HG02885 (cell line): ENCODE measurements around the gene FHIP1B.

Experiments
- ATAC-seq: cut with Tn5 transposase; IDR thresholded peaks from one replicate; pipeline ENCODE4 v1.9.1; 2021; ENCODE audit warnings: mild to moderate bottlenecking; ENCODE audit not compliant: unreplicated experiment, poor library complexity

FHIP1B gene

GRCh38 chr11:6240781-6241180 is 6.3 kb upstream of the FHIP1B start:
- ATAC-seq = no peak

GRCh38 chr11:6240139-6240538 is 5.7 kb upstream of the FHIP1B start:
- ATAC-seq = no peak

DNA sequence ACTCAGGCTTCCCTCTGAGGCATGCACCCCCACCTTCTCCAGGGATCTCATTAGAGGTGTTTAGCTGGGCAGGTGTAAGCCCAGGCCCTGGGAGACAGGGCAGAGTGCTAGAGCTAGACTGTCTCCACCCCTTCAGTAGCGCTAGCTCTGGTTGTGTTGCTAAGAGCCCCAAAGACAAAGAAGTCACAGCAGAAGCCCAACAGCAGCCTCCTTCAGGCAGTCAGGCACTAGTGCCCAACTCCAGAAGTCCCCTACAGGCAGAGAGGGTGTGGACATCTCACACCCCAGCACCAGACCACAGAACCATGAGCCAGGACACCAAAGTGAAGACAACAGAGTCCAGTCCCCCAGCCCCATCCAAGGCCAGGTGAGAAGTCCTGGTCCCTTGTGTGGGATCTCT is 4.5 kb upstream of the FHIP1B start, which contains the start of gene CNGA4:
TSS of gene CNGA4 (plus strand) at position 188 of the 400 bp plus-strand sequence. CDS start at position 306, 118 bp downstream.
- ATAC-seq = no peak

DNA sequence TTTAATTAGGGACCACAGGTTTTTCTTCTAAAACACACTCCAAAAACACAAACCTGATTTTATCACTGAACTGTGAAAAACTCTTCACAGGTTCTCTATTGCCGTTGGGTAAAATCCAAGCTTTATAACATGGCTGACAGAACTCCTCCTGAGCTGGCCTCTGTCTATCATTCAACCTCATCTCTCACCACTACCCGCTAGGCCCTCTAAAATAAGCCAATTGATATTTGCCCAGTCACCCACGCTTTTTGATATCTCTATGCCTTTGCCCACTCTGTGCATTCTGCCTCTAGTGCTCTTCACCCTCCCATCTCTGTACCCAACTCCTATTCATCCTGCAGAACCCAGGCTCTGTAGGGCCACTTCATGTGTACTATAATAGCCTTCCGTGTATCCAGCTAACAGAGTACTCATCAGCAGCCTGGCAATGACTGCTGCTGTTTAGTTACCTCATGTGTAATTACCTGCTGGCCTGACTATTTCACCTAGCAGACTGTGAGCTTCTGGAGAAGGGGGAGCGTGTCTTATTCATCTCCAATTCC is 3.4 kb upstream of the FHIP1B start:
- no peak for ATAC-seq

GRCh38 chr11:6237266-6237665 is 2.8 kb upstream of the FHIP1B start:
- ATAC-seq = no peak

DNA sequence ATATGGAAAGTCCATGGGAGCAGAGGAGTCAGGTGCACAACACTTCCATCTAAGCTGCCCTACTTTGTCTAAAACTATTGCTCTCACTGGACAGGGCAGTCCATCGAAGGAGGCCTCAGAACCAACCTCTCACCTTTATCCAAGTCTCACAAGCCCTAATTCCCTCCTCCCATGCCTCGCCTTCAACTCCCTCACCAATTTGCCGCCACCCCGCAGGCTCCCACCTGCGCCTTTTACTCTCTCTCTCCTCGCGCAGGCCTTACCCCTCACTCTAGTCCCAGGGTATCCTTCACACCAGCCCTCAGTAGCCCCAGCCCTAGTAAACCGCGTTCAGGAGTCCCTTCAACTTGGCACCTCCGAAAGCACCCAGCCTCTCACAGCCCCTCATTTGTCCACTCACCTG is 451 bp downstream of the FHIP1B start:
- peak; percentile 0 for ATAC-seq

DNA sequence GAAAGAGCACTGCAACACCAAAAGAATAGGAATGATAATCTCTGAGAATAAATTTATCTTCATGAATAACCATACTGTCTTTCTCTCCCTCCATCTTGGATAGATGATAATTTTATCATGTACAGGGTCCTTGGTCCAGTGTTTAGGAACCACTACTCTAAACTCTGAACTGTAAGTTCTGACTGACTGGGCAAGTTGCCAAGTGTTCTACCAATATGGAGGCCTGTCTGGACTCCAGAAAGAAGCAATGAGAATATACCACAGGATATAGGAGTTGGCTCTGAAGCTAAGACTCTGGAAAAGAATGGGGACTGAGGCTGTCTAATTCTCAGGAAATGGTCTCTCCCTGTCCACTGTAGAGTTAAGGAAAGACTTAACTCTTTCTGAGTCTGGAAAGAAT is 1.5 kb downstream of the FHIP1B start:
- ATAC-seq = no peak

- no peak for ATAC-seq
Observed at GRCh38 chr11:6229911-6230310, 4.5 kb downstream of the FHIP1B start.

DNA sequence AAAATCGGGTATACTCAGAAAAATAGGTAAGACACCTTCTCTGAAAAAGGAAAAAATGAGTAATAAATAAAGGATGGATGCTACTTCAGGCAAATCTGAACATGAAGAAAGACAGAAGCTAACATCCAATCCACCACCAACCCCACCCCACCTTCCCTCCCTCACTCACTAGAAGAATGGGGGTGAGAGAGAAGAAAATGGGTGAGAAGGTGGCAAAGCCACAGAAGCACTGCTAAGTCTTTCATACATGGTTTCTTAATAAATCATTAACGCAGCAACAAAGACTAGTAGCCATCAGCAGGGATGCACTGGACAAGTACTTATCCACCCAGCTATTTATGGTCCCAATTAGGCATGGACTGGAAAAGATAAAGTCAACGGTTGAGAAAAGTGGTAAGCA is 5.9 kb downstream of the FHIP1B start:
- ATAC-seq = no peak

DNA sequence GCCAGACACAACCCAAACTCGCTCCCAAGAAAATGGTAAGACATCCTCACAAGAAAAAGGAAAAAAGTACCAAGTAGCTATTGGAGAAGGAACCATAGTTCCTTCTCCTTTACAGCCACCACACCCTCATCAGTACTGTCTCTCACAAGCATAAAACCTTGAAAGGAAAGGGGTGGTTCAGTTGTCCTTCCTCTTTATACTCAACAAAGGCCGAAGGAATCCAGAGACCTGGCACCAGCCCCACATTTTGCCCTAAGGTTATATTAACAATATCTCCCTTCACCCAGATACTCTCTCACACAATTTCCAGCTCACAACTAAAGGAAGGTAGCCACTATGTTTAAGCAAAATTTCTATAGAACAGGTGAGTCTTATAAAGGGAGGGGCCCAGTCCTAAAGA is 8.5 kb downstream of the FHIP1B start:
- ATAC-seq = no peak

GRCh38 chr11:6225024-6225423 is 9.4 kb downstream of the FHIP1B start:
- no peak for ATAC-seq

DNA sequence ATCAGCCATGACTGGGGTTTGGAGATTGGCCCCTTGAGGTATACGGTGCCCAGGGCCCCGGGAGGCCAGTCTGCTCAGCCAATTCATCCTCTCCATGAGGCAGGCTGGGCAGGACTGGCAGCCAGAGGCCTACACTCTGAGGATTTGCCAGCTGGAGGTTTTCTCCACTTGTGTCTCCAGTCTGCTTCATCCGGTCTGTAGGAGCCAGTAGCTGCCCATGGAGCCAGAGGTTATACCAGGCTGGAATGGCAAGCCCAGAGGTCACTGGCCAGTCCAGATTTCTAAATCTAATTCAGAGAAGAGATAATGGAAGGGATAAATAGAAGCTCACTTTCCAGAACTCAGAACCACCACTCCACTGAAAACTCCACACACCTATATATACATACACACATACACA is 10.0 kb downstream of the FHIP1B start:
- ATAC-seq = no peak

GRCh38 chr11:6223854-6224253 is 10.6 kb downstream of the FHIP1B start:
- no peak for ATAC-seq

- ATAC-seq = no peak
Observed at GRCh38 chr11:6219359-6219758, 15.1 kb downstream of the FHIP1B start.

DNA sequence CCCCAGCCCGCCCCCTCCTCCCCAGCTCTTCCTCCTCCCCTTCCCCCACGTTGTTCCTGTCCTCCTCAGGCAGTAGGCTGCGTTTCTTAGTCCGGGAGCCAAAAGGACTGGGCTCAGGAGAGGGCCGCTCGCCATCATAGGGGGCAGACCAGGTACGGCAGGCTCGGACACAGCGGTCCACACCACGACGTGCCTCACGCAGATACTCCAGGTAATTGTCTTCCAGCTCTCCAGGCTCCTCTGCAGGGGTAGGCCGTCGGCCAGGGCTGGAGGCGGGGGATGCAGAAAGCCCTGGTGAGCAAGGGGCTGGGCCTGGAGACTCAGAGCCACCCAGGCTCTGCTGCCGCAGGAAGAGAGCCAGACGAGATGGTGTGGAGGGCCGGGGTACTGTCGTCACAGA is 16.7 kb downstream of the FHIP1B start:
- no peak for ATAC-seq

GRCh38 chr11:6216501-6216900 is 17.9 kb downstream of the FHIP1B start:
- no peak for ATAC-seq

- ATAC-seq = no peak
Observed at GRCh38 chr11:6214530-6214929, 19.9 kb downstream of the FHIP1B start.

DNA sequence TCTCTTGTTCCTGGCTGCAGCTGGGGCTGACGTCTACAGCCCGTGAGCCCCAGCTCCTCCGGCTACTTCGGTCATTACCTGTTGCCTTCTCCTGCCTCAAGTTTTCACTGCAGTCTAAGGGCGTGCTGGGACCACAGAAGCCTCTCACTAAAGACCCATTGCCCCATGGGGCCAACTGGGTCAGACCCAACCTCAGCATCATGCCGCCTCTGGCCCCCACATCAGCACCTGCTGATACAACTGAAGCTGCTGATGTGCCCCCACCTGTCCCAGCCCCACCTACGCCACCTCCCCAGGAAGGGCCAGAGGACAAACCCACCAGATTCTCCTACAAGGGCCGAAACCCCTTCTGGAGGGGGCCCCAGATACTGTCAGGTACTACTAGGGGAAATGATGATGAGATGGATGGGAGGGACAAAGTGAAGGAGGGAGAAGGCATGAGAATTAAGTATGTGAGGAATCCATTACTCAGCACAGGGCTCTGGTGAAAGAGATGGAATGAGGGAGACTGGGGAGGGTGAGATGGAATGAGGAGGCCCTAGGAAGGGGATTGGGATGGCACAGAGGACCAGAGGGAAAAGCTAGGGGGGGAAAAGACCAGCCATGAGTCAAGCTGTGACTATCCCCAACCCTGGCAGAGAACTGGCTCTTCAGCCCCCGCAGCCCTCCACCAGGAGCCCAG is 24.0 kb downstream of the FHIP1B start:
- ATAC-seq = no peak

DNA sequence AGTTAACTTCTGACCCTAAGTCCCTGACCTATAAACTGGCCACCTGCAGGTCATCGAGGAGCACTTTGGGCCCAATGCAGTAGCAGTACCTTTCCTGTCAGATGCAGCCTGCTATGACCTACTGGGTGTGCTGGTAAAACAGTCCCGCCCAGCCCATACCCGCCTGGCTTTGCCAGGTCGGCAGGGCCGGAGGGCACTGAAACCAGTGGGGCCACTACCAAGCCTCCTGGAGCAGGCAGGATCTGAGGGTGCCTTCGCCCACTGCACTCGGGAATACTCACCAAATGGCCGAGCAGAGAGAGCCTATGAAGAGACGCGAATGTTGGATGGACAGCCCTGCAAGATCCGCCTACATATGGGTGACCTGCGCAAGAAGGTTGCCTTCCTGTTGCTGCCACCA is 24.6 kb downstream of the FHIP1B start:
- no peak for ATAC-seq

DNA sequence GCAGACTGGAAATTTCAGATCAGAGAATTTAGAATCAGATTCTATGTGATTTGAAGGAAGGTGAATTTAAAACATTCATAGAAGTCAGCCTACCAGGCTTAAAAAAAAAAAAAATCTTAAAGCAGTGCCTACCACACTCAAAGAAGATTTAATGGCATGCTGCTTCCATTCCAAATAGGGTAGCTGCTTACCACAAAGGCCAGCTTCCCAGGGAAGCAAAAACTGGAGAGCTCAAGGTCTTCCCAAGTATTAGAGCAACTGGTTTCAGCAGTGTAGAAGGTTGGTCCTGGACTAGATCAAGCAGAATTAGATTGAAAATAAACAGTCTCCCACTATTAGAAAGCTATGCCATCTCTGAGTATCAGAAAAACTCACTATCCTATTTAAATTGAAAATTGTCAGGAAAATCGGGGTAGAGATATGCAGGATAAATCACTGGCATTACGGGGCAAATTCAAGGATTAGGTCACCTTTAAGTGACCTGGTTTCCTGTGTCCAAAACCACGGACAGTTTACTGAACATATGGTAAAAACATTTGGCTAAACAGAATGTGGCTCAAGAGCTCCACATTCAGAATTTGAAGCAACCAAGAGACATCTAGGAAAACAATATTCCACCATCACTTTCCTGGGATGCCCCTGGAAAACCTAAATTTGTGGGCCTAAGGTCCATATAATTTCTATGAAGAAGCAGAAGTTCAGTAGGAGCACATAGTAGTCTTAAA is 27.8 kb downstream of the FHIP1B start:
- ATAC-seq = no peak

- no peak for ATAC-seq
Observed at GRCh38 chr11:6205366-6205765, 29.1 kb downstream of the FHIP1B start, which contains the start of gene C11orf42. C11orf42 (plus strand) TSS chr11:6205557; CDS start chr11:6205616, 59 bp downstream.

GRCh38 chr11:6204706-6205105 is 29.7 kb downstream of the FHIP1B start:
- no peak for ATAC-seq
